Measurements from ENCODE around the gene DNAJC28.
"Not testable (repeated sequence)": the region's sequence is repeated elsewhere in the genome, so short reads cannot be mapped to it uniquely, and the experiment has no call there.

Gene DNAJC28

DNA sequence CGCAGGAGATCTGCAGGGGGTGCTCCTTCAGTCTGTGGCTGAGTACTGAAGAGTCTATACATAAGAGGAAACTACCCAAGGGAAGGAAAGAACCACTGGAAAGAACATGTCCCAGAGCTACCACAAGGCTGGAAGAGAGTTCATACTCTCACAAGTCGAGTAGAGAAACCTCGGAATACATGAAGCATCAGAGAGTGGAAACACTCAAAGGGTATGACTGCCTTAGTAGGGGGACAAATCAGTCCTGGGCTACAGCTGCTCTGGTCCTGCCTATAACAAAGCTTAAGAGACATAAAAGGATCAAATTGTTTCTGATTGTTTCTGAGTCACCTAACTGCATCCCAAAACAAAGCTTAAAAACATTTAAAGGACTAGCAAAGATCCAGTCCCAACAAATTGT lies 39.2 kb downstream of the DNAJC28 start:
- no peak overlapping the region for H3K4me3 ChIP-seq (replicated peaks; ENCODE audit: low read depth, low read length)
- no peak for DNase-seq (ENCODE audit: low read depth)
- TF ChIP-seq, protein P1, sequence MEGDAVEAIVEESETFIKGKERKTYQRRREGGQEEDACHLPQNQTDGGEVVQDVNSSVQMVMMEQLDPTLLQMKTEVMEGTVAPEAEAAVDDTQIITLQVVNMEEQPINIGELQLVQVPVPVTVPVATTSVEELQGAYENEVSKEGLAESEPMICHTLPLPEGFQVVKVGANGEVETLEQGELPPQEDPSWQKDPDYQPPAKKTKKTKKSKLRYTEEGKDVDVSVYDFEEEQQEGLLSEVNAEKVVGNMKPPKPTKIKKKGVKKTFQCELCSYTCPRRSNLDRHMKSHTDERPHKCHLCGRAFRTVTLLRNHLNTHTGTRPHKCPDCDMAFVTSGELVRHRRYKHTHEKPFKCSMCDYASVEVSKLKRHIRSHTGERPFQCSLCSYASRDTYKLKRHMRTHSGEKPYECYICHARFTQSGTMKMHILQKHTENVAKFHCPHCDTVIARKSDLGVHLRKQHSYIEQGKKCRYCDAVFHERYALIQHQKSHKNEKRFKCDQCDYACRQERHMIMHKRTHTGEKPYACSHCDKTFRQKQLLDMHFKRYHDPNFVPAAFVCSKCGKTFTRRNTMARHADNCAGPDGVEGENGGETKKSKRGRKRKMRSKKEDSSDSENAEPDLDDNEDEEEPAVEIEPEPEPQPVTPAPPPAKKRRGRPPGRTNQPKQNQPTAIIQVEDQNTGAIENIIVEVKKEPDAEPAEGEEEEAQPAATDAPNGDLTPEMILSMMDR (IDR thresholded peaks at IDR 0.05; ENCODE audit: low read length, missing control alignments) = no peak

- no peak overlapping the region for H3K4me3 ChIP-seq (replicated peaks; ENCODE audit: low read depth, low read length)
- no peak for DNase-seq (ENCODE audit: low read depth)
- TF ChIP-seq, protein P1 (IDR thresholded peaks at IDR 0.05; ENCODE audit: low read length, missing control alignments) = no peak
These were observed 39.9 kb downstream of the DNAJC28 start for GRCh38 chr21:33451634-33452071.

DNA sequence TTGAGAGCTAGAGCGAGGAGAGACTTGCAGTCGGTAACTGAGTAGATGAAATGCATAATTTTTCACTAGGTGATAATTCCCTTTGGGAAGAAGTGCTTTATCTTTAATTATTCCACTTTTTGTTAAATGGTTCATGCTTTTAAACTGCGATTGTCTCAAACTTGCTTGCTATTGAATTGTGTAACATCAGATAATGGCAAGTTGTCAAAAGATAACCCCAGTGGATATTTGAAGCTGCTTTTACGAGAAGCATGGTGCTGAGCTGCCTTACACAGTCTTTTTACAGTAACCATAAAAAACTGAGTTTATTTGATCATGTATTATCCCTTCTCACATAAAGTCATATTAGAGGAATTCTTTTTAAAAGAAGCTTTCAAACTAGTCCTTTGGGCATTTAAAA lies 41.9 kb downstream of the DNAJC28 start:
- TF ChIP-seq, protein P1 (IDR thresholded peaks at IDR 0.05; ENCODE audit: low read length, missing control alignments) = no peak

DNA sequence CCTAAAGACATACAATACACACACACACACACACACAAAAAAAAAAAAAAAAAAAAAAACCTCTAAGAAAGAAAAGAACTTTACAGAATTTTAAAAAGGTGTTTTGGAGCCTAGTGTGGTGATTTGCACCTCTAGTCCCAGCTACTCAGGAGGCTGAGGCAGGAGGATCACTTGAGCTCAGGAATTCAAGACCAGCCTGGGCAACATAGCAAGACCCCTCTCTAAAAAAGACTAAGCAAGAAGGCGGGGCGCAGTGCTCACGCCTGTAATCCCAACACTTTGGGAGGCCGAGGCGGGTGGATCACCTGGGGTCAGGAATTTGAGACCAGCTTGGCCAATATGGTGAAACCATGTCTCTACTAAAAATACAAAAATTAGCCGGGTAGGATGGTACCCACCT lies 44.9 kb downstream of the DNAJC28 start:
- not testable (repeated sequence) for DNase-seq (ENCODE audit: low read depth); H3K4me3 ChIP-seq (replicated peaks; ENCODE audit: low read depth, low read length)

More for the DNA sequence above, 41.9 kb downstream of the DNAJC28 start:
- no peak overlapping the region for H3K4me3 ChIP-seq (replicated peaks; ENCODE audit: low read depth, low read length)
- no peak for DNase-seq (ENCODE audit: low read depth)

DNA sequence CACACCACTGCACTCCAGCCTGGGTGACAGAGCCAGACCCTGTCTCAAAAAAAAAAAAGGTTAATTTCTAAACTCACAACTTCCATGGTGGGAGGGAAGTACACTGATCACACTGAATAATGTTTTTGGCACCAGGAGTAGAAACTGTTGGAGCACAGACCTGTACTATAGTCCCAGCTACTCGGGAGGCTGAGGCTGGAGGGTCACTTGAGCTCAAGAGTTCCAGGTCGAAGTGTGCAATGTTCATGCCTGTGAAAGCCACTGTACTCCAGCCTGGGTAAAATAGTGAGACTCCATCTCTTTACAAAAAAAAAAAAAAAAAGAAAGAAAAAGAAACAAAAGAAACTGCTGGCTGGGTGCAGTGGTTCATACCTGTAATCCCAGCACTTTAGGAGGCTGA lies 47.0 kb downstream of the DNAJC28 start:
- no peak overlapping the region for H3K4me3 ChIP-seq (replicated peaks; ENCODE audit: low read depth, low read length)
- TF ChIP-seq, protein P1 (IDR thresholded peaks at IDR 0.05; ENCODE audit: low read length, missing control alignments) = no peak
- no peak for DNase-seq (ENCODE audit: low read depth)

GRCh38 chr21:33443194-33443593 lies 48.3 kb downstream of the DNAJC28 start:
- TF ChIP-seq, protein P1 (IDR thresholded peaks at IDR 0.05; ENCODE audit: low read length, missing control alignments) = no peak
- H3K4me3 ChIP-seq (replicated peaks; ENCODE audit: low read depth, low read length) = no peak overlapping the region
- DNase-seq (ENCODE audit: low read depth) = no peak

- DNase-seq (ENCODE audit: low read depth) = peak; percentile 91
- H3K4me3 ChIP-seq (replicated peaks; ENCODE audit: low read depth, low read length) = no peak overlapping the region
- TF ChIP-seq, protein P1 (IDR thresholded peaks at IDR 0.05; ENCODE audit: low read length, missing control alignments) = no peak
These were observed 49.7 kb downstream of the DNAJC28 start for GRCh38 chr21:33441489-33442477.

Data from fibroblast of pulmonary artery (primary cell).